HEK293 (cell line): ENCODE measurements around the gene MAD2L1BP.
"Not testable (repeated sequence)": the region's sequence is repeated elsewhere in the genome, so short reads cannot be mapped to it uniquely, and the experiment has no call there.

Source experiments
- CTCF ChIA-PET: fragments of 350-600 bp; formaldehyde crosslinking; extraction: SDS; loops from one replicate; lab custom pipeline; 2021; ENCODE audit warnings: antibody characterized with exemption; lab: Yijun Ruan, JAX
- POLR2A ChIA-PET: fragments of 300-600 bp; formaldehyde crosslinking; extraction: SDS; loops from one replicate; lab custom pipeline; 2020; ENCODE audit warnings: antibody characterized with exemption, inconsistent platforms; lab: Yijun Ruan, JAX
- H3K27ac ChIP-seq: fragments of 200-500 bp; sonication (Bioruptor generic); 2 replicates; pipeline ENCODE4 v1.5.1; 2014; ENCODE audit warnings: low read depth, low read length, control low read depth, inconsistent platforms; ENCODE audit errors: extremely low read depth
- H3K36me3 ChIP-seq, 2 experiments: fragments of 200-500 bp in 1 of 2; sonication (Bioruptor generic) in 1 of 2; 1 replicate in 1 of 2; 2 replicates in 1 of 2; pipeline ENCODE4 v1.5.1; 2014 to 2017; ENCODE audit warnings: inconsistent platforms in 2 of 2, low read length in 2 of 2; ENCODE audit not compliant: control insufficient read depth in 2 of 2, insufficient read depth in 1 of 2
- H3K4me1 ChIP-seq: fragments of 200-500 bp; sonication (Bioruptor generic); 2 replicates; pipeline ENCODE4 v1.5.1; 2014; ENCODE audit warnings: mild to moderate bottlenecking, low read length, inconsistent platforms; ENCODE audit not compliant: control insufficient read depth, insufficient read depth
- H3K4me3 ChIP-seq: 2 replicates; pipeline ENCODE4 v1.5.1; 2011; ENCODE audit warnings: low read depth, mild to moderate bottlenecking, control low read depth, low read length, moderate library complexity
- H3K9me3 ChIP-seq: fragments of 200-500 bp; sonication (Bioruptor generic); 2 replicates; pipeline ENCODE4 v1.5.1; 2014; ENCODE audit warnings: low read depth, low read length, inconsistent platforms; ENCODE audit not compliant: control insufficient read depth, insufficient read depth
- GLIS2 ChIP-seq: fragments of 450-650 bp; formaldehyde crosslinking; IDR thresholded peaks from 2 replicates; pipeline ENCODE4 v1.5.1; 2016; ENCODE audit warnings: missing biosample characterization, missing genetic modification characterization
- HIC1 ChIP-seq: fragments of 450-650 bp; formaldehyde crosslinking; IDR thresholded peaks from 2 replicates; pipeline ENCODE4 v1.5.1; 2016; ENCODE audit warnings: missing biosample characterization, missing genetic modification characterization
- KLF16 ChIP-seq: fragments of 450-650 bp; formaldehyde crosslinking; IDR thresholded peaks from 2 replicates; pipeline ENCODE4 v1.5.1; 2017; ENCODE audit warnings: missing biosample characterization, missing genetic modification characterization
- TRIM28 ChIP-seq: IDR thresholded peaks from 2 replicates; pipeline ENCODE4 v1.6.1; 2011; ENCODE audit warnings: low read length, control low read depth, borderline replicate concordance
- ZBTB17 ChIP-seq: fragments of 450-650 bp; formaldehyde crosslinking; IDR thresholded peaks from 2 replicates; pipeline ENCODE4 v1.5.1; 2016; ENCODE audit warnings: missing biosample characterization, missing genetic modification characterization
- ZBTB21 ChIP-seq: fragments of 450-650 bp; formaldehyde crosslinking; IDR thresholded peaks from 2 replicates; pipeline ENCODE4 v1.5.1; 2017; ENCODE audit warnings: missing biosample characterization, missing genetic modification characterization
- ZEB2 ChIP-seq: fragments of 450-650 bp; formaldehyde crosslinking; IDR thresholded peaks from 2 replicates; pipeline ENCODE4 v1.5.1; 2016; ENCODE audit warnings: missing biosample characterization, missing genetic modification characterization
- ZNF121 ChIP-seq: fragments of 450-650 bp; formaldehyde crosslinking; IDR thresholded peaks from 2 replicates; pipeline ENCODE4 v1.5.1; 2016; ENCODE audit warnings: missing biosample characterization, missing genetic modification characterization
- ZNF23 ChIP-seq: fragments of 450-650 bp; formaldehyde crosslinking; IDR thresholded peaks from 2 replicates; pipeline ENCODE4 v1.5.1; 2016; ENCODE audit warnings: missing biosample characterization, missing genetic modification characterization, borderline replicate concordance
- ZNF266 ChIP-seq: fragments of 450-650 bp; formaldehyde crosslinking; IDR thresholded peaks from 2 replicates; pipeline ENCODE4 v1.5.1; 2016; ENCODE audit warnings: missing biosample characterization, missing genetic modification characterization, low read depth
- ZNF274 ChIP-seq, 2 experiments: fragments of 200-500 bp in 1 of 2; fragments of 450-650 bp in 1 of 2; sonication (Bioruptor generic) in 1 of 2; formaldehyde crosslinking in 1 of 2; IDR thresholded peaks; 2 replicates each; pipeline versions ENCODE4 v1.5.1 to v1.6.1; 2014 to 2016; ENCODE audit warnings: borderline replicate concordance in 1 of 2, inconsistent platforms in 1 of 2, low read length in 1 of 2, missing biosample characterization in 1 of 2, missing genetic modification characterization in 1 of 2
- ZNF280C ChIP-seq: fragments of 450-650 bp; formaldehyde crosslinking; IDR thresholded peaks from 2 replicates; pipeline ENCODE4 v1.5.1; 2016; ENCODE audit warnings: missing biosample characterization, missing genetic modification characterization
- ZNF48 ChIP-seq: fragments of 450-650 bp; formaldehyde crosslinking; IDR thresholded peaks from 2 replicates; pipeline ENCODE4 v1.5.1; 2016; ENCODE audit warnings: missing biosample characterization, missing genetic modification characterization
- ZNF521 ChIP-seq: fragments of 450-650 bp; formaldehyde crosslinking; IDR thresholded peaks from 2 replicates; pipeline ENCODE4 v1.5.1; 2017; ENCODE audit warnings: missing biosample characterization, mild to moderate bottlenecking, missing genetic modification characterization
- ZNF529 ChIP-seq: fragments of 450-650 bp; formaldehyde crosslinking; IDR thresholded peaks from 2 replicates; pipeline ENCODE4 v1.5.1; 2017; ENCODE audit warnings: missing genetic modification characterization, missing biosample characterization; ENCODE audit not compliant: insufficient replicate concordance
- ZNF548 ChIP-seq: fragments of 450-650 bp; formaldehyde crosslinking; IDR thresholded peaks from 2 replicates; pipeline ENCODE4 v1.5.1; 2016; ENCODE audit warnings: missing biosample characterization, missing genetic modification characterization
- ZNF571 ChIP-seq: fragments of 450-650 bp; formaldehyde crosslinking; IDR thresholded peaks from 2 replicates; pipeline ENCODE4 v1.5.0; 2017; ENCODE audit warnings: missing biosample characterization, missing genetic modification characterization
- ZNF645 ChIP-seq: fragments of 450-650 bp; formaldehyde crosslinking; IDR thresholded peaks from 2 replicates; pipeline ENCODE4; 2016; ENCODE audit warnings: missing biosample characterization, missing genetic modification characterization
- ZSCAN16 ChIP-seq: fragments of 450-650 bp; formaldehyde crosslinking; IDR thresholded peaks from 2 replicates; pipeline ENCODE4 v1.5.1; 2016; ENCODE audit warnings: missing biosample characterization, missing genetic modification characterization

Gene MAD2L1BP

GRCh38 chr6:43652822-43653221, 17.2 kb downstream of the MAD2L1BP start:
- ChIA-PET POLR2A (interaction anchor here (0.7 kb wide), 1 partner anchor 23 kb away, joined by 5 read pairs; no protein-coding TSS in a partner anchor), CTCF (interaction anchor here (0.7 to 2.2 kb wide), 2 partner anchors 14 to 505 kb away, joined by 3 to 16 read pairs; no protein-coding TSS in a partner anchor)
- H3K4me1 ChIP-seq, H3K4me3 ChIP-seq, H3K36me3 ChIP-seq, H3K9me3 ChIP-seq, H3K27ac ChIP-seq: not testable (repeated sequence)
- peak; percentile 81; the same call in 1 of the 2 replicates for TF ChIP-seq ZNF121 (tag by site-specific recombination)

- TF ChIP-seq TRIM28, result no peak
- POLR2A ChIA-PET, result interaction anchor here (0.9 to 1.3 kb wide), 2 partner anchors 10 to 28 kb away, joined by 3 read pairs; partner anchors contain the start of gene GTPBP2
- H3K4me3 ChIP-seq, result no peak overlapping the region
- H3K27ac ChIP-seq, result no peak overlapping the region
- no peaks in the 10 kb centered on the region for H3K4me1 ChIP-seq
- CTCF ChIA-PET, result interaction anchor here (0.7 to 1.7 kb wide), 7 partner anchors 9 to 112 kb away, joined by 3 to 9 read pairs (median 3); no protein-coding TSS in a partner anchor
- H3K36me3 ChIP-seq, result no peaks in the 10 kb centered on the region
- H3K9me3 ChIP-seq, result no peaks in the 10 kb centered on the region
Measured at GRCh38 chr6:43657221-43657802, 21.7 kb downstream of the MAD2L1BP start.

GRCh38 chr6:43658161-43658560, 22.5 kb downstream of the MAD2L1BP start:
- H3K27ac ChIP-seq, result no peak overlapping the region
- POLR2A ChIA-PET, result no interaction called here
- no peaks in the 10 kb centered on the region for H3K36me3 ChIP-seq
- H3K4me3 ChIP-seq, result no peak overlapping the region
- CTCF ChIA-PET, result interaction anchor here (0.7 to 1.7 kb wide), 3 partner anchors 10 to 105 kb away, joined by 3 to 5 read pairs (median 5); no protein-coding TSS in a partner anchor
- no peak for TF ChIP-seq HIC1 (tag by site-specific recombination)
- TF ChIP-seq ZNF645 (tag by site-specific recombination), result no peak
- TF ChIP-seq ZNF571 (tag by site-specific recombination), result no peak
- no peak for TF ChIP-seq ZNF548 (tag by site-specific recombination)
- no peak for TF ChIP-seq ZNF23 (tag by site-specific recombination)
- TF ChIP-seq GLIS2 (tag by site-specific recombination), result no peak
- TF ChIP-seq ZSCAN16 (tag by site-specific recombination), result no peak
- TF ChIP-seq ZNF48 (tag by site-specific recombination), result no peak
- no peak for TF ChIP-seq ZNF521
- no peak for TF ChIP-seq ZBTB21 (tag by site-specific recombination)
- no peak for TF ChIP-seq ZEB2 (tag by site-specific recombination)
- TF ChIP-seq KLF16 (tag by site-specific recombination), result no peak
- TF ChIP-seq ZNF266 (tag by site-specific recombination), result no peak
- TF ChIP-seq ZNF280C (tag by site-specific recombination), result no peak
- TF ChIP-seq ZBTB17 (tag by site-specific recombination), result no peak
- TF ChIP-seq ZNF274 (IDR thresholded peaks at IDR 0.05; ENCODE audit: low read length), result no peak
- TF ChIP-seq ZNF274 (tag by site-specific recombination; IDR thresholded peaks at IDR 0.05; ENCODE audit: borderline replicate concordance), result no peak
- no peak for TF ChIP-seq ZNF529 (tag by site-specific recombination)
- no peaks in the 10 kb centered on the region for H3K9me3 ChIP-seq
- no peaks in the 10 kb centered on the region for H3K4me1 ChIP-seq

GRCh38 chr6:43662948-43663347, 27.3 kb downstream of the MAD2L1BP start:
- not testable (repeated sequence) for H3K4me3 ChIP-seq, H3K27ac ChIP-seq, H3K9me3 ChIP-seq, H3K36me3 ChIP-seq, H3K4me1 ChIP-seq
- ChIA-PET POLR2A (interaction anchor here (2.0 kb wide), 1 partner anchor 27 kb away, joined by 4 read pairs; the partner anchor contains the start of gene MAD2L1BP), CTCF (interaction anchor here (0.6 to 1.5 kb wide), 5 partner anchors 40 to 416 kb away, joined by 3 to 4 read pairs (median 3); no protein-coding TSS in a partner anchor)
